PC-9 (cell line): Measurements from ENCODE around the gene GZMB. TPM values are rescaled to one million over a fixed set of nuclear protein-coding genes. Genes with fewer than 3 reads are reported as not detected.

Source experiments
- BruUV-seq: library from RNA; stranded (reverse); fragments of 400-500 nt; replicated peaks from 2 replicates; lab custom pipeline; 2021; lab: Mats Ljungman, UMichigan
- CTCF ChIA-PET: fragments of 300-600 bp; sonication (Branson Sonifier 250); formaldehyde crosslinking; loops from one replicate; lab custom pipeline; 2022; ENCODE audit warnings: antibody characterized with exemption; lab: Charles Lee
- POLR2A ChIA-PET: fragments of 300-600 bp; sonication (Branson Sonifier 250); formaldehyde crosslinking; loops from one replicate; lab custom pipeline; 2022; ENCODE audit warnings: antibody characterized with exemption; ENCODE audit not compliant: unreplicated experiment; lab: Charles Lee
- DNase-seq, 2 experiments: peaks; one replicate each; pipeline versions ENCODE4 v3.0.0 to v3.0.0-alpha.2; 2015 to 2022; ENCODE audit warnings: mixed read lengths in 1 of 2
- H2AFZ ChIP-seq: fragments of 200-600 bp; sonication (generic); 2 replicates; pipeline ENCODE4 v1.8.1; 2017; ENCODE audit warnings: antibody characterized with exemption
- H3F3A ChIP-seq: fragments of 200-600 bp; sonication (generic); 2 replicates; pipeline ENCODE4 v1.8.1; 2017; ENCODE audit warnings: antibody characterized with exemption, mild to moderate bottlenecking, low read depth; ENCODE audit not compliant: insufficient read depth
- H3K27ac ChIP-seq: fragments of 200-600 bp; sonication (generic); 2 replicates; pipeline ENCODE4 v1.6.1; 2016; ENCODE audit warnings: mixed run types
- H3K27me3 ChIP-seq: fragments of 200-600 bp; sonication (generic); 2 replicates; pipeline ENCODE4 v1.6.1; 2016; ENCODE audit warnings: low read depth, mixed run types; ENCODE audit not compliant: insufficient read depth
- H3K36me3 ChIP-seq: fragments of 200-600 bp; sonication (generic); 2 replicates; pipeline ENCODE4 v1.6.1; 2016; ENCODE audit warnings: low read depth, mixed run types
- H3K4me1 ChIP-seq: fragments of 200-600 bp; sonication (generic); replicated peaks from 2 replicates; pipeline ENCODE4 v1.6.1; 2016; ENCODE audit warnings: mixed run types; ENCODE audit not compliant: insufficient read depth
- H3K4me2 ChIP-seq: fragments of 200-600 bp; sonication (generic); 2 replicates; pipeline ENCODE4 v1.6.1; 2017; ENCODE audit warnings: mixed run types
- H3K4me3 ChIP-seq: fragments of 200-600 bp; sonication (generic); 2 replicates; pipeline ENCODE4 v1.6.1; 2016; ENCODE audit warnings: mixed run types
- H3K79me2 ChIP-seq: fragments of 200-600 bp; sonication (generic); 2 replicates; pipeline ENCODE4 v1.6.1; 2017; ENCODE audit warnings: low read depth, mixed run types
- H3K9me2 ChIP-seq: fragments of 200-600 bp; sonication (generic); 2 replicates; pipeline ENCODE4 v1.8.1; 2017; ENCODE audit warnings: mild to moderate bottlenecking; ENCODE audit not compliant: insufficient read depth
- H3K9me3 ChIP-seq: fragments of 200-600 bp; sonication (generic); 2 replicates; pipeline ENCODE4 v1.8.1; 2016; ENCODE audit warnings: low read depth; ENCODE audit not compliant: insufficient read depth
- H4K20me1 ChIP-seq: fragments of 200-600 bp; sonication (generic); 2 replicates; pipeline ENCODE4 v1.8.1; 2017; ENCODE audit not compliant: insufficient read depth
- EZH2 ChIP-seq: fragments of 200-600 bp; sonication (generic); IDR thresholded peaks from 2 replicates; pipeline ENCODE4 v1.8.0; 2017; ENCODE audit warnings: antibody characterized with exemption, low read depth
- intact Hi-C: fragments of 100-400 bp; cut with micrococcal nuclease; formaldehyde crosslinking; loops from one replicate; pipeline ENCODE4 v1.10.0; 2022; ENCODE audit not compliant: unreplicated experiment
- total RNA-seq: library from RNA; stranded (reverse); gene quantifications from 2 replicates; pipeline ENCODE4 v1.2.3, GENCODE V29; 2021
- TF ChIP-seq, protein P1 (sequence below): fragments of 200-600 bp; sonication (generic); conservative IDR thresholded peaks from 2 replicates; pipeline ENCODE4 v1.6.1; 2017; ENCODE audit warnings: mixed run types, antibody characterized with exemption, mild to moderate bottlenecking, moderate library complexity

Gene GZMB
- total RNA-seq, 1 experiment from 2014 or later = not detected

DNA sequence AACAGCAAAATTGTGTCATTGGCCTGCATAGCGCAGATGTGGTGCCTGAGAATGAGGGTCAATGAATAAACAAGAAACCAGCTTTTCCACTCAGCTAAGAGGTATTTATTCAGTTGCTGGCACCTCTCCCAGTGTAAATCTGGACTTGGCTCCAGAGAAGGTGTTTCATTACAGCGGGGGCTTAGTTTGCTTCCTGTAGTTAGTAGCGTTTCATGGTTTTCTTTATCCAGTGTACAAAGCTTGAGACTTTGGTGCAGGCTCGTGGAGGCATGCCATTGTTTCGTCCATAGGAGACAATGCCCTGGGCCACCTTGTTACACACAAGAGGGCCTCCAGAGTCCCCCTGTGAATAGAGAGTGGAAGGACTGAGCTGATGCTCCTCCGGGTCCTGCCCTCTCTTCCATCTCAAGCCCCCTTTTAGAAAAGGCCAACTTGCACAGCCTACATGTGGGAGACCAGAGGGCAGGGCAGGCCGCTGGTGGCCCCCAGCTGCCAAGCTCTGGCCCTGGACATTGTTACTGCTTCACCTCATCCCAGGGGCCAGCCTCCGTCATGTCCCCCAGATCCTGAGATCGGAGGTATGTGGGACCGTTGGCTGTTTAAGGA lies 3.0 kb downstream of the GZMB start:
- no peak for DNase-seq
- H3K27ac ChIP-seq = no peak overlapping the region
- H3K4me1 ChIP-seq = no peaks in the 10 kb centered on the region
- no peak overlapping the region for H3K4me3 ChIP-seq
- no peaks in the 10 kb centered on the region for H3K36me3 ChIP-seq
- no peaks in the 10 kb centered on the region for H3K27me3 ChIP-seq
- no peak overlapping the region for H3K4me2 ChIP-seq
- ChIA-PET POLR2A (no interaction called here), CTCF (interaction anchor here (0.5 kb wide), 1 partner anchor 18 kb away, joined by 3 read pairs; no protein-coding TSS in a partner anchor)
- H3F3A ChIP-seq = no peaks in the 10 kb centered on the region
- no TSS peak for BruUV-seq
- no peak overlapping the region for H2AFZ ChIP-seq
- intact Hi-C loops = no loop called here
- no peaks in the 10 kb centered on the region for H3K9me2 ChIP-seq
- H4K20me1 ChIP-seq = no peaks in the 10 kb centered on the region
- H3K79me2 ChIP-seq = no peaks in the 10 kb centered on the region
- TF ChIP-seq, protein P1, sequence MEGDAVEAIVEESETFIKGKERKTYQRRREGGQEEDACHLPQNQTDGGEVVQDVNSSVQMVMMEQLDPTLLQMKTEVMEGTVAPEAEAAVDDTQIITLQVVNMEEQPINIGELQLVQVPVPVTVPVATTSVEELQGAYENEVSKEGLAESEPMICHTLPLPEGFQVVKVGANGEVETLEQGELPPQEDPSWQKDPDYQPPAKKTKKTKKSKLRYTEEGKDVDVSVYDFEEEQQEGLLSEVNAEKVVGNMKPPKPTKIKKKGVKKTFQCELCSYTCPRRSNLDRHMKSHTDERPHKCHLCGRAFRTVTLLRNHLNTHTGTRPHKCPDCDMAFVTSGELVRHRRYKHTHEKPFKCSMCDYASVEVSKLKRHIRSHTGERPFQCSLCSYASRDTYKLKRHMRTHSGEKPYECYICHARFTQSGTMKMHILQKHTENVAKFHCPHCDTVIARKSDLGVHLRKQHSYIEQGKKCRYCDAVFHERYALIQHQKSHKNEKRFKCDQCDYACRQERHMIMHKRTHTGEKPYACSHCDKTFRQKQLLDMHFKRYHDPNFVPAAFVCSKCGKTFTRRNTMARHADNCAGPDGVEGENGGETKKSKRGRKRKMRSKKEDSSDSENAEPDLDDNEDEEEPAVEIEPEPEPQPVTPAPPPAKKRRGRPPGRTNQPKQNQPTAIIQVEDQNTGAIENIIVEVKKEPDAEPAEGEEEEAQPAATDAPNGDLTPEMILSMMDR = no peak
- no peak for TF ChIP-seq EZH2
- no peaks in the 10 kb centered on the region for H3K9me3 ChIP-seq

DNA sequence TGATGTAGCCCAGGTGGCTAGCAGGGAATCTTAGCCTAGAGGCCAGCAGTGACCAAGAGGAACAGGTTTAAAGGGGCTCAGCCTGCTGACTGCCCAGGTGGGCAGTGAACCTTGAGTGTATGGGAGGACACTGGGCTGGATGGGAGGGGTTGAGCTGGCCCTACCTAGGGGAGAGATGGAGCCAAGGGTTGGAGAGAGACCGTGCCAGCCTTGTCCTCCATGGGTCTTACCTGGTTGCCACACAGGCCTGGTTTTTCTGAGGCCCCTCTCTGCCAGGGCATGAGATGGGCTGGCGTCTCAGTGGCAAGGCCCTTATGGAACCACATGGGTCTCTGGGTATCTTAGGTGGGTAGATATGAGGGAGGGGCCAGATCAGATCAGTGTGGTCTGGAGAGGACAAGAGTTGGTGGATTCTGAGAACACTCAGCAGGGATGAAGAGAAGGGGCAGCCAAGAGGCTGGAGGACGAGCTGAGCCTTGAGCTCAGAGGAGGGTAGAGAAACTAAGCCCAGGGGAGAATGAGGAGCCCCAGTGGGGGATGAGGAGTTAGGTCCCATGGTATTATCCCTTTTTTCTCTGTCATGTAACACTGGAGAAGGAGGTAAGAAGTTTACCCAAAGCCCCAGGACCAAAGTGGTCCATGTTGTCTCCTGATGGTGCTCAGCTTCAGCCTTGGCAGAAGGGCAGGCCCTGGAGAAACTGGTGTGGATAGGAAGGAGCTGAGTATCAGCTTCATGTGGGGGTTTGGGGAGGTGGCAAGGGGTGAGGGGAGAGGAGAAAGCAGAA lies 3.7 kb downstream of the GZMB start:
- Histone ChIP-seq H3K27me3 (no peaks in the 10 kb centered on the region), H3K27ac (no peak overlapping the region), H3K9me2 (no peaks in the 10 kb centered on the region), H4K20me1 (no peaks in the 10 kb centered on the region), H3F3A (no peaks in the 10 kb centered on the region), H3K36me3 (no peaks in the 10 kb centered on the region), H3K9me3 (no peaks in the 10 kb centered on the region), H3K4me2 (no peak overlapping the region), H3K4me1 (no peaks in the 10 kb centered on the region), H3K4me3 (no peak overlapping the region), H2AFZ (no peak overlapping the region), H3K79me2 (no peaks in the 10 kb centered on the region)
- intact Hi-C loops = no loop called here
- ChIA-PET CTCF (no interaction called here), POLR2A (no interaction called here)
- no TSS peak for BruUV-seq
- DNase-seq = no peak
- TF ChIP-seq, protein P1 = no peak
- TF ChIP-seq EZH2 = no peak

DNA sequence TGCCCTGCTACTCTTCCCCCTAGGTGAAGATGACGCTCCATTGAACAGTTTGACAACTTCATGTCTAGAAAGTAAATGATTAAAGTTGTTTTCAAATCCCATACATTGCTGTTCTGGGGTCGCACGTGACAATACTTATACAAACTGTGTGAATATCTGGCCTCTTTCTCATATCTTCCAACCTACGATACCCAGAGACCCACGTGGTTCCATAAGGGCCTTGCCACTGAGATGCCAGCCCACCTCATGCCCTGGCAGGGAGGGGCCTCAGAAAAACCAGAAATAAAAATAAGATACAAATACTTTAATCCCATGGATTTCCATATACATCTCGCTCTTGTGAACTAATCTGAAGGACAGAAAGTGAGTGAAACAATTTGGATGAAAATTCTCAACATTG lies 4.5 kb downstream of the GZMB start:
- no peaks in the 10 kb centered on the region for H3K4me1 ChIP-seq
- no peaks in the 10 kb centered on the region for H3K9me3 ChIP-seq
- H3F3A ChIP-seq = no peaks in the 10 kb centered on the region
- H2AFZ ChIP-seq = no peak overlapping the region
- POLR2A ChIA-PET = no interaction called here
- TF ChIP-seq, protein P1 = no peak
- TF ChIP-seq EZH2 = no peak
- no peak overlapping the region for H3K4me3 ChIP-seq
- no peak overlapping the region for H3K4me2 ChIP-seq
- no peak for DNase-seq
- intact Hi-C loops = no loop called here
- H3K27ac ChIP-seq = no peak overlapping the region
- H3K36me3 ChIP-seq = no peaks in the 10 kb centered on the region
- no peaks in the 10 kb centered on the region for H4K20me1 ChIP-seq
- no peaks in the 10 kb centered on the region for H3K79me2 ChIP-seq
- CTCF ChIA-PET = no interaction called here
- H3K9me2 ChIP-seq = no peaks in the 10 kb centered on the region
- no peaks in the 10 kb centered on the region for H3K27me3 ChIP-seq
- BruUV-seq = no TSS peak
